IPS-NIHi7 (cell line): Measurements from ENCODE around the gene CHST9.
"Not testable (repeated sequence)": the region's sequence is repeated elsewhere in the genome, so short reads cannot be mapped to it uniquely, and the experiment has no call there.

Source experiments
- DNase-seq: peaks from one replicate; pipeline ENCODE4 v3.0.0; 2012; ENCODE audit warnings: mixed read lengths; ENCODE audit errors: extremely low spot score

CHST9 gene

DNA sequence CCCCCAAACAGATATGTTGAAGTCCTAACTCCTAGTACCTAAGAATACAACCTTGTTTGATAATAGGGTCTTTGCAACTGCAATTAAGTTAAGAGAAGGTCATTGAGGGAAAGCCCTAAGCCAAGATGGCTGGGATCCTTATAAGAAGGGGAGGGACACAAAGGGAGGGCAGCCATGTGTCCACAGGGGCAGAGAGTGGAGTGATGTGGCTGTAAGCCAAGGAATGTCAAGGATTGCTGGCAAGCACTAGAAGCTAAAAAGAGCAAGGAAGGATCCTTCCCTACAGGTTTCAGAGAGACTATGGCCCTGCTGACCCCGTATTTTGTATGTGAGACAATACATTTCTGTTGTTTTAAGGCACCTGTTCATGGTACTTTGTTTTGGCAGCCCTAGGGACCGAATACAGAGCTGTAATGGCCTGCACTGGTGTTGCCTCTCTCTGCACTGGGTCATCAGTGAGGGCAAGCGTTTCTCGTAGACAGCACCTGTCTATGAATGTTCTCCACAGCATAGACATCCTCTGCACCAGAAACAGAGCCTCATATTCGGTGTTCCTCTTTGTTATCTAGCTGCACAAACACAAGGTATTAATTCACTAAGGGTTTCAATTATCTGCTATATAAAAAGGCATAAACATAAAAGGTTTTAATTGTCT lies 244.2 kb downstream of the CHST9 start:
- no peak for DNase-seq

DNA sequence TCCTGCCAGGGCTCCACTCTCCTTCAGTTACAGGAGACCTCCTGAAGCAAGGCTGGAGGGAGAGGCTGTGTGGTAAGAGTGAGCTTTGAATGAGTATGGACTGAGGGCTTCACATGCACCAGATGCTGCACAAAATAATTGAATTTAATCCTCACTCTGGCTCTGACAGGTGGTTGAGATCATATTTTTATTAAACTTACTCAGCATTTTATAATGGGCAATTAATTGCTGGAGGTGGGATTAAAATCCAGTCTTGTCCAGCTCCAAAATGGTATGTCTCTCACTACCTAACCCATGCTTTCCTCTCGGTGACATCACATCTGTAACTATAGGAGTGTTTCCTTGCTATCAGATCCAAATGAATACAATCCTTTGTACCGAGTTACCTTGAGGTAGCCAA lies 253.4 kb downstream of the CHST9 start:
- no peak for DNase-seq

DNA sequence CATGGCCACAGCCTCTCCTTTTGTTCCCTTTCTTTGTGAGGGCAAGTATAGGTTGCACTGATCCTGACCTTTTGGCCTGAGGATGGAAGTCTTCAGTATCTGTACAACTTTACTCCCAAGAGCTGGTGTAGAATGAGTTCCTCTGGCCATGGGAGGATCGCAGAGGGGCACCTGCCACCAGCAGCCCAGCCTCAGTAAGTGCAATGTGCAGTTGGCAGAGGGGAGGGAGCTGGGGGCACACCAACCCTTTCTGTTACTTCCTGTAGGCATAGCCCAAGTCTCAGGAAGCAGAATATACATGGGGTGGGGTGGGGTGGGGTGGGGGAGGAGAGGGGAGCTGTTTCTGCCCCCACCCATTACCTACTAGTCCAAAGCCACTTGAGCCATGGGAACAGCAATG lies 254.5 kb downstream of the CHST9 start:
- no peak for DNase-seq

DNA sequence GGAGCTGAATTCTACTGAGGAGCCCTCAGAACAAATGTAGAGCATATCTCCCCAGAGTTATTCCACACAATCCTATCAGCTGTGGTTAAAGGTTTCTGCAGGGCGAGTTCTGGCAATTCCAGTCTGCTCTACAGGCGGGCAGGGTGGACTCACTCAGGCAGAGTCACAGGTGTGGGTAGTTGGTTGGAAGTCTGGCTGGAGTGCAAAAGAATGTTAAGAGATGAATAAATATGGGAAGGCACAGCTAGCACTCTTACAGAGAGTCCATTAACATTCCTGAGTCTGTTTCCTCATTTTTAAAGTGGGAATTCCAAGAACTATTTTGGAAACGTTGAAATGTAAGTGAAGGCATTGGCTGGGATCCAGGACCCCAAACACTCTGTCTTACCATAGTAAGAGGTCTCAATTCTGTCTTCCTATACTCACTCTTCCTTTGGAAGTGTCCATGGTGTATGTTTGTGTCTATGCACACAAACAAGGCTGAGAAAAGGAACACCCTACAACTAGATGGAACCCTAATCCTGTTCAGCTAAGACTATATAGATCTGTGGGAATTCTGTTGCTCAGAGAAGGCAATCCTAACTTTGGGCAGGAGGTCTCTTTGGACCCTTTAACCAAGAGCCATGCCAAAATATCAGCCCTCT lies 256.3 kb downstream of the CHST9 start:
- DNase-seq: no peak

DNA sequence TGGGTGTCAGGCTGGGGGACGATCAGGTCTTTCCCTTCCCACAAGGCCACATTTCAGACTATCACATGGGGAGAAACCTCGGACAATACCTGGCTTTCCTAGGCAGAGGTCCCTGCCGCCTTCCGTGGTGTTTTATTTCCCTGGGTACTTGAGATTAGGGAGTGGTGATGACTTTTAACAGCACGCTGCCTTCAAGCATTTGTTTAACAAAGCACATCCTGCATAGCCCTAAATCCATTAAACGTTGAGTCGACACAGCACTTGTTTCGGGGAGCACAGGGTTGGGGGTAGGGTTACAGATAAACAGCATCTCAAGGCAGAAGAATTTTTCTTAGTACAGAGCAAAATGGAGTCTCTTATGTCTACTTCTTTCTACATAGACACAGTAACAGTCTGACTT lies 257.3 kb downstream of the CHST9 start:
- not testable (repeated sequence) for DNase-seq

DNA sequence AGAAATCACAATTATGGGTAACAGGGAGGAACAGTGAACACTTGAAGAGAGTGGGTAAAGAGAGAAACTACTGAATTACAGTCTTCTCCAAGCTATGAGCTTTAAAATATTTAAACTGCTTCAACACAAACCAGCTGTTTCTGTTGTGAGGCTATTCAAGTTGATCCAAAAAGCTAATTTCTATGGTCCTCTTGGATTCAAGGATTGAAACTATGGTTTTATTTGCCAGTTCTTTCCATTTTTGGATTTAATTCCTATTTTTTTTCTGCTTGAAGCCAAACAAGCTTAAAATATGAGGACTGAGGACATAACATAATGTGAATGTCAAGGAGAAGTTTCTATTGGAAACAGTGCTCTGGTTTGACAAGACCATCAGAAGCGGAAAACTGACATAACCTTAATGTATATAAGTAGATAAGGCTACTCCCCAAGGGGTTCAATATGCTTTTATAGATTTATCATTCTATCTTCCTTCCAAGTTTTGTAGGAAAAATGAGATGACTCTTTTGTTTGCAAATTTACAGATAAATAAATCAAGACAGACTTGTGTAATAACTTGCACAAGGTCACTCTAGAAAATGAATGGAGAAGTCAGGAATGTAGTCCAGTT lies 258.9 kb downstream of the CHST9 start:
- no peak for DNase-seq

DNA sequence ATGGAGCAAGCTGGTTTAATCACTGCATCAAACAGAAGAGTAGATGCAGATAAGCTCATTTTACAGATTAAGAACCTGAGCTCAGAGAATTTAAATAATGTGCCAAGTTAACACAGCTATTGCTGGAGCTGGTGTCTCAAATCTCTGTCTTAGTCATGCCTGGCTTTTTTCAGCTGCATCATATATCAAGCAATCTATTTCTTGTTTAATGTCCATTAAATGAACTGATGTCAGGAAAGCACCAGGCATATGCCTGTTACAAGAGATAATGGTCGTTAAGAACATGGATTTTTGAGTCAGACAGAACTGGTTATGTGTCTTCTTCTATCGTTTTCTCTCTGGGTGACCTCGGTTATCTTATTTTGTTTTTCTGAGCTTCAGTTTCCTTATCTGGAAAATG lies 259.8 kb downstream of the CHST9 start:
- no peak for DNase-seq

DNA sequence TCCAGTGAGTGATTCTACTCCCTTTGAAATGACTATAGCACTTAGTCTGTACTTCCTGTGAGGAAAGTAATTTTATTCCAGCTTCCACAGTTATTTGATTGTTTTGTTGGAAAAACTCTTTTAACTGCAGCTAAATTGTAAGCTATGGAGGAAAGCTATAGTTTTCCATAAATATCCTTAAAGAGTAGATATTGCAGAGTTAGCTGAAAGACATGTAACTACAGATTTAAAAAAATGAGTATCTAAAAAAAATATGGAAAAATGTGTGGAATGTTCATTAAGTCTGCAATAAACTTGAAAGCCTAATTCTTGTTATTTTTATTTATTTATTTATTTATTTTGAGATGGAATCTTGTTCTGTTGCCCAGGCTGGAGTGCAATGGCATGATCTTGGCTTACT lies 262.8 kb downstream of the CHST9 start:
- DNase-seq: no peak

DNA sequence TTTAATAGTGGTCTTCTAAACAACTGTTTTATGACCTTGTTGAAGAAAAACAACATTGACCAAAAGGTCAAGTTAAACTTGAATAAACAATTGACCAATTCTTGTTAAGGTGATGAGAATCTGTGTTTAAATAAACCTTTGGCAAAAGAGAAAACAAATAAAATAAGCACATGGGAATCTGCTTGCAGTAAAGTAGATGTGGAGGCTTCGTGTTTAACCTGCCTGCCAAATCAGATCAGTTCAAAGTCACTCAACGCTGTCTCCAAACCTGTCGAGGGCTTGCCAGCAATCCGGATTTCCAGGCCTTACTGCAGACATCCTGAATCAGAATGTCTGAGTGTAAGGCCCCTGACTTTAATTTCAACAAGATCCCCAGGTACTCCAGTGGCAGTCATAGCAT lies 264.5 kb downstream of the CHST9 start:
- no peak for DNase-seq

DNA sequence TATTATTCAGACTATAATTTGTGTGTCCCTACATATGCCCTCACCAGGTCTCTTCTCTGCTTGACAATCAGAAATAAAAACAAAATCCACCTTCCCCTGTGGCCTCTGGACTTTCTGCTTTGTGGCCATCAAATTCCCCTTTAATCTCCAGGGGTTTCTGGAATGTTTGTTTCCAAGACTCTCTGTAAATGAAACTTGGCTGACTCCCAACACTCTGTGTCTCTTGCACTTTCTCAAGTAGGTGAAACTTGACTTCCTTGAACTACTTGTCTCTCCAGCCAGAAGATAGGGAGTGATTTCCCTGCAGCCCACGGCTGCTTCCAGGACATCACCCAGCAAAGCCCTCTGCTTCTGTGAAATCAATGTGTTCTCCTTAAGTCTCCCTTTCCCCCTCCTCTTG lies 265.5 kb downstream of the CHST9 start:
- DNase-seq: no peak

DNA sequence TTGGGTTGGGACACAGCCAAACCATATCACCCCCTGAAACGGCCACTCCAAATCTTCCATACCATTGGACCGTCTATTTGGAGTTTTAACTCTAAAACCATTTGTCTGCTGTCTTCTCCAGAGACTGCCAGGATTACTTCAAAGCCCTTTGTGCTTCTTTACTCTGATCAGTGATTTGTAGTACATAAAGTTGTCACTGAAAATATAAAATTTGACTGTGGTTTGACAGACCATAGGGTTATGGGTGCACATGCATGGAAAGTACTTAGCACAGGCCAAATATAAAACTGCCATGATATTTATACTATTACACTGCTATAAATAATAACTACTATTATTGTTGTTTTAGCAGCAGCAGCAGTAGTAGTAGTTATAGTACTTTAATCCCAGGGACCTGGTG lies 265.9 kb downstream of the CHST9 start:
- DNase-seq: no peak

DNA sequence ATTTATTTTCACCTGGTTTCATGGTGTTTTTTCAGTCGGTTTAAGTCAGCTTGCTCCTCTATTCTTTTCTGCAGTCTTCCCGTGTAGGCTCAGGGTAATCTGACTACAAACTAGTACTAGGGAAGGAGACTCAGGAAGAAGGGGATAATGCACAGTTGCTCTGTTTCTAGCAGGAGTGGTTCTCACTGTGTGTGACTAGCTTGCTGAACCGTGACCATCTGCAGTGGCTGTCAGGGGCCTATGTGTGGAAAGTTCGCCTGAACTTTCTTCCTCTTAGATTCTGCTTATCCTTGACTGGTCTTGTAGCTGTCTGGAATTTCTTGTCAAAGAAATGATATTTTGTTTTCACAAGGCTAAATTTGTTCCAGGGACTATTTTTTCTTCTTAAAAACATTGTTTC lies 273.3 kb downstream of the CHST9 start:
- no peak for DNase-seq

DNA sequence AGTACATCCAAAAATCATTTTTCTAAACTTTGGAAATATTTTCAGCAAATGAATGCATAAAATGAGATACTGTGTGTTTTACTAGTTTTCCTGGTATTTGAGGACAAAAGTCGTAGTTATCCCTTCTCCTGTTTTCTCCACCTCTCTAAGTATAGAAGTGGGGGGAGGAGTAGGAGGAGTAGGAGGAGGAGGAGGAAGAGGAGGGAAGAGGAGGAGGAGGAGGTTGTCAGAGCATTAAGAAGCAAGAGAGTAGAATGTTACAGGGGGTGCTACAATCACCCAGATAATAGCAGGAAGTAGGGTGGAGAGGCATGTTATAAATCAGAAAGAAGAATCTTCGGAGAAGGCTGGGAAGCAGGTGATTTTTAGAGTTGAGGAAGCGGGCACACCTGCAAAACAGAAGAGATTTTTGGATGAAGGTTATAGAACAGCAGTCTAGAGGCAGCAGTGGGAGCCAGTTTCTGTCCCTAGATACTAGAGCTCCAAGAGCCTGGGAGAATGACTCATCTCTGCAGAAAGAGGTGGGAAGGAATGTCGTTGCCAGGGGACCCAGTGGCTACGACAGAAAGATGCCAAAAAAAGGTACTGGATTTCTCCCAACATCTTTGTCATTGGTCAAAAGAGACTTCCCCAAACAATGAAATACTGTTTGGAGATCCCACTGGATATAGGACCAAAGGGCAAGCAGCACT lies 275.4 kb downstream of the CHST9 start:
- DNase-seq: peak; percentile 73

DNA sequence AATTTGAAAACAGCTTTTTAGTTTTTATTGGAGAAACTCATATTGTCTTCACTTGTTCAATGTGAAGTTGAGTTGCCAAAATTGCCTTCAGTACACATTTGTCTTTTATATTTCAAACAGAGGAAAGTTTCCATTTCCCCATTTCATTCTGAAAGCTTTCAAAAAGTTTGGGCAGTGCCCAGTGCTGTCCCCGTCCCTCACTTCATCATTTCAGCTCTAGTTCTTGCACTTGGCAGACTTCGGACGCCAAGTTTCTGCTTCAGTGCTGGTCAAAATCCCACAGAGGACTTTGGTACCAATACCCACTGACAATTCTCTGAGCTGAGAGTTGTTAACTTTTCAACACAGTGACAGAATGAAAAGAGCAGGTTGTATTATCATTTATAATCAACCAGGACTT lies 276.2 kb downstream of the CHST9 start:
- DNase-seq: no peak

DNA sequence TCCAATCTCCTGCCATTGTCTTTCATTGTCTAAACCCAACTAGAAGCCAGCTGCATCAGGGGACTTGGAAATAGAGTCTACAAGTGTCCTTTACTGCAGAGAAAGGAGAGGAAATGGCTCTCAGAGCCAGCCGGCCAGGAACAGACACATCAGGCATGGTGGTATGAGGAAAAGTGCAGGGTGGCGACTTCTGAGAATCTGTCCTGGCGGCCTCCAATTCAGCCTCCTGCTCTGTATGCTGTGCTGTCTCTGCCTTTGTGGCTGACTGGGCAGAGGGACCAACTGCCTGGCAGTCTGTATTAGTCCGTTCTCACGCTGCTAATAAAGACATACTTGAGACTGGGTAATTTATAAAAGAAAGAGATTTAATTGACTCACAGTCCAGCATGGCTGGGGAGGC lies 282.8 kb downstream of the CHST9 start:
- no peak for DNase-seq

DNA sequence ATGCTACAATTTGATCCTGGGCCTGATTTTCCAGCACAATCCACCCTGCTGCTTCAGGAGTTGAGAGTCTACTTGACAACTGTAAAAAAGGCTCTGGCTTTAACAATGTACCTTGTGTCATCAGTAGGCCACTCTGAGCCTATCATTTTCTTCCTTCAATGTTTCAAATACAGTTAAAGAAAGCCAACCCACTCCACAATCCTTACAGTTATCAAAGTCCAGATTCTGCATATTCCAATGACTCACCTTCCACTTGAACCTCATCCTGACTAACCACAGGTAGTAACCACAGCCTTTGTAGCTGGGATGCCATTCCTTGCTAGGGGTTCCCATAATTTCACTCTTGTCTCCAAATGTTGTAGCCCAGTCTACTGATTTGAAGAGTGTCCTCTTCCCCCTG lies 284.1 kb downstream of the CHST9 start:
- no peak for DNase-seq

DNA sequence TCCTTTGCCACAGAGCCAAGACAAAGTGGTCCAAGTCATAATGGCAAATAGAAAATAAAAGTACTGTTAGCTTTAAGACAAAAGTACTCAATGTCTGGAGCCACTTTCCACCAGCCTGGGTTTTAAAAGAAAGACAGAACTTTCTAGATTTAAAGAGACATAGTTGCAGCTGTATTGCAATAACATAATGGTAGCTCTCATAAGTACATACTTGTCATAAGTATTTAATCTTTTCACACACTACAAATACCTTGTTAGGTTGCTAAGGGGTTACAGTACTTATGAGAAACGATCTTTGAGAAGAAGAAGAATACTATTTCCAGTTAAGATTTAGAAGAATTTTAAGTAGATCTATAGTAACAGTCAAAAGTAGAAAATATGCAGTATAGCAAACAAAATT lies 290.7 kb downstream of the CHST9 start:
- no peak for DNase-seq

DNA sequence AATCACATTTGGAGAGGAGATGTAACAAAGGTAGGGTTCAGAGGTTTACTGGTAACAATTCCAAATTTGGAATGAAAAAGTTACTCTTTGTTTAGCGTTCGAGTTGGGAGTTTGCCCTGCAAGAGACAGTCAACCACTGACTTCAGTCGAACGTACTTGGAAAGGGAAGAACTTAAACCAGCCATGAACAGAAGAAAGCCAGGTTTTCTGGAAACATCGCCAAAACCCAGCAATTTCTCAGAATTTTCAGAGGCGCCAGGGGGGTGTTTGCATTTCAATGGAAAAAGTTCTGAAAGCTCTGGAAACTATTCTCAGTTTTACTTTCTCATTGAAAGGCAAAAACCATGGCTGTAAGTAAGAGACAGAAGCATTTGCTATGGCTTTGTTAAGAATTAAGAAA lies 291.1 kb downstream of the CHST9 start:
- DNase-seq: no peak

DNA sequence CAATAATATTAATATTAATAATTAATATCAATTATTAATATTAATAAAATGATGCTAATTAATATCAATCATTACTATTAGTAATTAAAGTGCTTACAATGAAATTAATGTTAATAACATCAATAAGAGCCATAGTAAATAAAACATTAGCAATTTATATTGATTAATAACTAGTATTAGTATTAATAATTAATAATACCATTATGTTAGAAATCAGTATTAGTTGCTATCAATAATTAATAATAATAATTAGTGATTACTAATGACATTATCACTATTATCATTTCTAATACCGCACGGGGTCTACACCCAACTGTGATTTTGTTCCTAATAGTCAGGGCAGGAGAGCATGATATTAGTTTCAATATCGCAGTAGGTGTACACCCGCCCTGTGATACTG lies 296.8 kb downstream of the CHST9 start:
- no peak for DNase-seq

DNA sequence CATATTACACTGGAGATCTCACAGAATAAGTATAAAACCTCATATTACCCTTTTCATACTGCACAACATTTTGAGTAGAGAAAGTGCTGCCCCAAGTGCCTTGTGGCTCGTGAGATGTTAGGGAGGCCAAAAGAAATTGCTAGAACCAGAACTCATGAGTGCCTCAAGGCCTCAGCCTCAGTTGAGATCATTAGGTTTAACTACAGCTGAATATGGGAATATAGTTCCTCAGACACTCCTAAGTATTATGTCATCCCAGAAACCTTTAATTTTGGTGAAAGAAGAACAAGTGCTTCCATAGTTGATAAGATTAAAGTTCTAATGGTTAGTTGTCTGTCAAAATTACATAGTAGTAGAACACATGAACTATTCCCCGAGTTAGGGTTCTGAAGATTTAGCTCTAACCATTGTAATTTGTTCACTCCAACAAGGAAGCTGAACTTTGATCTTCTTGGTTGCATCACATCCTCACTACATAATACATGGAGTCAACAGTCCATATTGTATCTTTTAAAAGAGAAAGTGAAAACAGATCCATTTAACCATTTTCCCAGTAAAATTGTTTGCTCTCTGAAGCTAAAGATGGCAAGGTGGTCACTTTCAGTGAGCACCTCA lies 310.0 kb downstream of the CHST9 start:
- no peak for DNase-seq

DNA sequence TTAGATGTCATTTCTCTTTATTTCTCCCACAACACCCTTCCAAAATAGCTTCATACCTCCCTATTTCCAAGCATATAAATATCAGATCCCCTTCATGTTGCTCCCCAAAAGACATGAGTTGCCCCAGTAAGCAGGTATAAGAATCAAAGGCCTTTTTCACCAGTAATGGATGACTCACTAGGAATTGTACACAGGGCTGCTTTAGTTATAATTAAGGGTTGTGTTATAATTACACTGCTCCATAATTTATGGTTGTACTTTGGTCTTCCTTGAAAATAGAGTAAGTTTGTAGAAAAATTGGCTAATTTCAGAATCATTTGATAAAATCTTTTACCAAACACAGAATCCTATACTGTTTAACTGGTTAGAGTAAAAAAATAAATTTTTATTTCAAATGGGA lies 310.8 kb downstream of the CHST9 start:
- DNase-seq: no peak

DNA sequence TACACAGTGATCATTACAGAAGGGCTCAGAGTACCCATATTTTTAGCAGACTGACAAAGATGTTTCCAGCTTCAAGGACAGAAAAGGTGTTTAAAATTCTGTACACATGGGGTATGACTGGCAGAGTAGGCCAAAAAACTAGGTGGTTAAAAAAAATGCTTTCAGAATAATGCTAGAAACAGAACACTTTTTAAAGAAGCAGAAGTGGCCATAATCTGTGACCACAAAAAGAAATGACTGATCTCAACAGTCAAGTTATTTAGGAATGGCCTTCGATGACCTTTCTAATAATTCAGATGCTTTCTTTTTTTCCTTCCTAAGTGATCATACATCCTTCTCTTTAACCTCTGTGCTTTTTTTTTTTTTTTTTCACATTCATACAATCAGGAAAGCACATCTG lies 315.5 kb downstream of the CHST9 start:
- no peak for DNase-seq
